NCI-H2171 (cell line): ENCODE measurements around the gene MEGF10.

Experiments used
- DNase-seq: peaks from one replicate; lab custom pipeline; 2025; lab: John Stamatoyannopoulos, UW

The MEGF10 gene

DNA sequence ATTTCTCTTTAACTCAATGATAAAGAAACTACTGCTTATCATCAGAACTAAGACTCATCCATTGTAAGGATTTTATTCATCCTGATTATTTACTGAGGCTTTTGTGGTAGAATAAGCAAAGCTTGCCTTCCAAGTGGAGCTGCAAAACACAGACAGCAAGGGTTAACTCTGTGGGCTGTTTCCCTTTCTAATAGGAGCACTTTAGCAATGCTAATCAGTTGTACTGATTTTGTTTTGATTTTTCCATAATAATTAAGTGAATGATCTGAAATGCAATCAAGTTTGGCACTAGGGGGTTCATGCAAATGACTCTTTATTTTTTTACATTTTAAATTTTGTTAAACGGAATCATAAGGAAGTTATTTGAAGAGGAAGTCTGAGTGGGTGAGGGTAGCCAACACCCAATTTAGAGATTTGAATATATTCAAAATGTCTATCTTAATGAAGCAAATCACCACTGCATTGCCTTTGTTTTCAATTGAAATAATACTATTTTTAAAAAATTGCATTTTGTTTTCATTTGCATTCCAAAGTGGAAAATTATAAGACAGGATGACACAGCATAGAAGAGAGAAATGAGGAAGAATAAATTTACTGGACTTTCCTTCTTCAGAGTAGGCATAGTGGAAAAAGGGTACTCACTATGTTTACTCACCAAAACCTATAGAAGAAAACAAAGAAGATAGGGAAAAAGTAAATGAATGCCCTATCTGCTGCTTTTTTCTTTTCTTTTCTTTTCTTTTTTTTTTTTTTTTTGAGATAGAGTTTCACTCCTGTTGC lies 36.6 kb downstream of the MEGF10 start:
- DNase-seq: no peak

GRCh38 chr5:127330116-127330515 lies 39.5 kb downstream of the MEGF10 start:
- no peak for DNase-seq

DNA sequence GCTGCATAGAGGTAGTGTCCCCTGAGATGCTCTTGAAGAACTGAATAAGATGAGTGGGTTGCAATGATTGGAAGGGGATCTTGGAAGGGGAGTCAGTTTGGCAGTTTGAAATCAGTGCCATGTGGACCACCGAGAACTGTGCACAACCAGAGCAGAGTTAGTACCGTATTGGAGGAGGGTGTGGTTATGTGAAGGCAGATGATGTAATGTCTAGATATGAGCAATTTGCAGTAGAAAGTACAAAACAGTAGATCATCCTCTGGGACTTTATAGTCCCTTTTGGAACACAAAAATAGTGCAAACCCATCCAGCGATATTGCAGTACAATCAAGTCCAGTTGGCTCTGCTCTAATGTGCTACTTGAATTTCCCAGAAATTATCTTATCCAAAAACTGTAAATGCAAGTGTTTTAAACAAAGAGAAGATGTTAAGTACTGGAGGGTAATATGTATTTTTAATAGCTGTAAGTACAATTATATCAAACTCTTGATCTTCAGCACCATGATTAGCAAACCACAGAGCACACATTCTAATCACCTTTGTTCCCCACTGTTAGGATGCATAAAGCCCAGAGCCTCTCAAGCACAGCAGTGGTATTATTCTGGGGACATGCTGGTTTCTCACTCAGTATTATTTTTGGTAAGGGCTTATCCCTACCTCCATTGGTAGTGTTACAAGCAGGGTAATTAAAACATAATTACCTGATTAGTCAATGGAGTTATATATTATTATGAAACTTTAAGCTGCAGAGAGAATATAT lies 41.5 kb downstream of the MEGF10 start:
- no peak for DNase-seq

DNA sequence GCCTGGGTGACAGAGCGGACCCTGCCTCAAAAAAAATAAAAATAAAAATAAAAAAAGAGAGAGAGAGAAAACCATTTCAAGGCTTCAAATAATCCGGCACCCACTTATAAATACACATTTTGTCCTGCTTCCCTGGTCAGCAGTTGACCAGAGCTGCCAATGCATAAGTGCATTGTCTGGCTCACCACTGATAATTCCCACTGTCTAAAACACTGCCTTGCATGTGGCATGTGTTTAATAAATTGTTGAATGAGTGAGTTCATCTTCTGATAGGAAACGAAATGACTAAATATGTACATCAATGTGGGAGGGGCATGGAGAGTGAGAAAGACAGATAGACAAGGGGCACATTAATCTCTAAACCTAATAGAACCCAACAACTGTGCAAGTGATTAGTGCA lies 42.9 kb downstream of the MEGF10 start:
- no peak for DNase-seq

DNA sequence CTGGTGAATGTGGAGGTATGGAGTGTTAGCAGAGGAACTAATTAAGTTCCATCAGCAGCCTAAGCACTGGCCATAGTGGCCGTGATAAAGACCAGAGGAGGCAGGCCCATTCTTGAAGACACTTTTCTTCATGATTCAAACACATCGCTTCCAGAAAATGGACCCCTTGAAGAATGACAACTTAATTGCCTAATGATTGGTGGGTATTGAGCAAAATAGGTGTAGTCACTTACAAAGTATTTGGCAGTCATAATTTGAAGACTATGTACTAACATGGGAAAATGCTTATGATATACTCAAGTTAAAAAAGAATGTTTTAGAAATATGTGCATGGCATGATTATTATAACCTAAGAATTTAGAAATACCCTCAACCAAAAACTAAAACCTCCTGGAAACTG lies 44.8 kb downstream of the MEGF10 start:
- no peak for DNase-seq

GRCh38 chr5:127337876-127338275 lies 47.3 kb downstream of the MEGF10 start:
- no peak for DNase-seq

- DNase-seq: no peak
Measured at GRCh38 chr5:127338501-127338900, 47.9 kb downstream of the MEGF10 start.

DNA sequence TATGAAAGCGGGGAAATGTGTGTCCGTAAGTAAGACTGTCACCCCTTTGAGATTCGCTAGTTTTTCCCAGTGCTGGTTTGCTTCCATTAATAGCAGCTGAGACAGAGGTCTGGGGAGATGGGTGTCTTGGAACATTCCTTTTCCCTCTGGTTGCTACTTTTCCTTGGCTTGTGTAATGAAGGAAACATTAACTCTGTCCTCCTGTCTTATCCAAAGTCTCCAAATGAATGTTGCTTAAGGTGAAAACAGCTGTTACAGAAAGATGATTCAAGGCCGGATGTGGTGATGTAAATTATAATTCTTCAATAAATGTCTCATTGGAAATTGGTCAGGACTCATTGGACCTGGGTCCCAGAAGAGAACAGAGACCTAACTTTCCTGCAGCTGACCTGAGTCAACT lies 50.0 kb downstream of the MEGF10 start:
- no peak for DNase-seq

- no peak for DNase-seq
Measured at GRCh38 chr5:127342364-127342763, 51.8 kb downstream of the MEGF10 start.

- no peak for DNase-seq
Measured at GRCh38 chr5:127343313-127343712, 52.7 kb downstream of the MEGF10 start.

DNA sequence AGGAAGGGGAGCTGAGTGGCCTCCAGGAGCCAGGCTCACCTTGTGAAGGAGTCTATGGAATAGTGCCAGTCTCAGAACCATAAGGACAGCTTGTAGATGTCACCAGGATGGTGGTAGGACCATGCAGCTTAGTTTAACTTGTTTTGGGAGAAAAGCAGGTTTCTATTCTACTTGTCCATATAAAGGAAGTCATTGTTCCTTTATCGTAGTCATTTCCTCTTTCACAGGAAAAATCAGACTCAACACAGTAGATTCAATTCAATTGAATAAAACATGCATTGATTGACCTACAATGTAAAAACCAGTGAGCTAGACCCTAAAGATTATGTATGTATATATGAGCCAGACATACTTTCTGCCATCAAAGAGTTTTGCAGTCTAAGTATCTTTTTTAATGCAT lies 53.3 kb downstream of the MEGF10 start:
- DNase-seq: no peak

GRCh38 chr5:127344931-127345330 lies 54.3 kb downstream of the MEGF10 start:
- no peak for DNase-seq

GRCh38 chr5:127351418-127351817 lies 60.8 kb downstream of the MEGF10 start:
- DNase-seq: no peak

DNA sequence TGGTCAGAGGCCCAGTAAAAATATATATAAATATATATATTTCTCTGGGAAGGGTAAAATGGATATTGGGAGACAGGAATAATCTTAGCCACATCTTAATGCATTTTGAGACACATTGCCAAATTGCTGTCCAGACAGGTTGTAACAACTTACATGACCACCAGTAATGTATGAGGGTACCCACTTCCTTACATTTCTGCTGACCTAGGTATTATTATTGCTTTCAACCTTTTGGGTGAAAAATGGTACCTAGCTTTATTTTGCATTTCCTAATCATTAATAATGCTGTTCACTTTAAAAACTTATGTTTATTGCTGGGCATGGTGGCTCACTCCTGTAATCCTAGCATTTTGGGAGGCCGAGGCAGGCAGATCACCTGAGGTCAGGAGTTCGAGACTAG lies 61.5 kb downstream of the MEGF10 start:
- DNase-seq: no peak

DNA sequence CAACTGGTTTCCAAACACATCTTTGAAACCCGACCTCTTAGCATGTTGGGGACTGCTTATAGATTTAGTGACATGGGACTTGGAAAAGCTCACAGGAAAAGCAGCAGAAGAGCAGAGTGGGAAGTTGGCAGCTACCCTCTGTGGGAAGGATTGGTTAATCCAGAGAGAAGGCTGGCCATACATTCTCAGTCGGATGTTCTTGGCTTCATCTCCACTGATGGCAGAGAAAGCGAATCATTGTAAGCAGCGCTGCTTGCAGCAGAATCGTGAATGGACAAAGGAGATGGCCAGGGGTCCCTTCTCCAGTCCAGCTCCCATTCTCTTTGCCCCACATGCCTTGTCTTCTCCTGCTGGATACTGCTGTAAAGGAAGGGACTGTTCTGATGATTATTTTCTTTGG lies 62.7 kb downstream of the MEGF10 start:
- DNase-seq: no peak

GRCh38 chr5:127353796-127354195 lies 63.2 kb downstream of the MEGF10 start:
- no peak for DNase-seq

DNA sequence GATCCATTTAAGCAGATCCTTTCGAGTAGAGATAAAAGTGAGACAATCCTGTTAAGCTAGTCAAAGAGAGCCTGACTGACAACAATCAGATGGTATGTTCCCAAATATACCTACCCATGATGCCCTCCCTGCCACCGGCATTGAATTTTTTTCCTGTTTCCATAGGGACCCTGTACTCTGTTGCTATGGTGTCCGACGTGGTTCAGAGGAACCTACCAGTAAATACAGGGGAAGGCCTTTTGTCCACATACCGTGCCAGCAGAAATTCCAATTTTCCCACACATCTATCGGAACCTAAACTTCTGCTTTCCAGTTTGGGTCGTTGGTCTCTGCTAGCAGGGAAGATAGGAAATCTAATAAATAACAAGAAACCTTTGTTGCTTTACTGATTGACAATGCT lies 64.7 kb downstream of the MEGF10 start:
- no peak for DNase-seq

- no peak for DNase-seq
Measured at GRCh38 chr5:127358284-127358683, 67.7 kb downstream of the MEGF10 start.

DNA sequence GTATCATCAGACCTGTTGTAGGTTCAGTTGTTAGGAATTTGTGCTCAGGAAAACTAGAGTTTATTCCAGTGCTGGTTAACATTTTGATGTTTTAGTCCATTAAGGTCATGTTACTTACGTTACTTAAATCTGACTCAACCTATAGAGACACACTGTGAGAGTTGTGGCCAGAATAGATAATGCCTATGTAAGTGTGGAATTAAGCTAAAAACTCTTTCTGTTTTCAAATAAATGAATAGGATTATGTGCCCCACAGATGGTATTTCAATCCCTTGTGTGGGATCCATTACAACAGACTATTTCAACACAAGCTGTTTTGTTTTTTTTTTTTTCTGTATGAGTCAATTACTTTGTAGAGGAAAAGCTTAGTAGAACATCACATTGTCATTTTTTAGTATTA lies 68.1 kb downstream of the MEGF10 start:
- DNase-seq: peak; percentile 57

DNA sequence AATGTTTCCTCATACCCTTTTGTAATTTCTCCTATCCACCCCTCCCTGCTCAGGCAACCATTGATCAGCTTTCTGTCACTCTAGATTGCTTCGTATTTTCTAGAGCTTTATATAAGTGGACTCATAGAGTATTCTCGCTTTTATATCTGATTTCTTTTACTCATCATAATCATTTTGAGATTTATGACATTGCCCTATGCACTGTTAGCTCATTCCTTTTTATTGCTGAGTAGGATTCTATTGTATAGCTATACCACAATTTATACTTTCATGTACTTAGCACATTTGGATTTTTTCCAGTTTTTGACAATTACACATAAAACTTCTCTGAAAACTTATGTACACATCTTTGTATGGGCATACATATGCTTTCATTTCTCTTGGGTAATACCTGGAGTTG lies 68.9 kb downstream of the MEGF10 start:
- DNase-seq: no peak

- DNase-seq: no peak
Measured at GRCh38 chr5:127363403-127363802, 72.8 kb downstream of the MEGF10 start.

DNA sequence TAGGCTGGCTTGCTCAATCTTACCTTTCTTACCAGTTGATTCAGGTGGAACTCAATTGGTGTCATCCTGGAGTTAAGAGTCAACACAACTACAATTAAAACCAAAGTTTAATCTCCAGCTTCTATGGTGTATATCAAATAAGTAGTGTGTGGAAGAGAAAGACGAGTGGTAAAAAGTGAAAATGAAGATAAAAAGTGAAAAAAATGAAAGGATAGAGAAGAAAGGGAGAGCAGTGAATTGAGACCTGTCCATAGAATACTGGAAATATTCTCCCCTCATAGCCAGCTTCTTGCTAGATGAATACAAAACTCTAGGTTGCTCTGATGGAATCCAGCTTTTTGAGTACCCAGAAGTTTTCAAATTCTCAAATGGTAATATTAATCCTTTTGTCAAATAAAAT lies 76.4 kb downstream of the MEGF10 start:
- no peak for DNase-seq

DNA sequence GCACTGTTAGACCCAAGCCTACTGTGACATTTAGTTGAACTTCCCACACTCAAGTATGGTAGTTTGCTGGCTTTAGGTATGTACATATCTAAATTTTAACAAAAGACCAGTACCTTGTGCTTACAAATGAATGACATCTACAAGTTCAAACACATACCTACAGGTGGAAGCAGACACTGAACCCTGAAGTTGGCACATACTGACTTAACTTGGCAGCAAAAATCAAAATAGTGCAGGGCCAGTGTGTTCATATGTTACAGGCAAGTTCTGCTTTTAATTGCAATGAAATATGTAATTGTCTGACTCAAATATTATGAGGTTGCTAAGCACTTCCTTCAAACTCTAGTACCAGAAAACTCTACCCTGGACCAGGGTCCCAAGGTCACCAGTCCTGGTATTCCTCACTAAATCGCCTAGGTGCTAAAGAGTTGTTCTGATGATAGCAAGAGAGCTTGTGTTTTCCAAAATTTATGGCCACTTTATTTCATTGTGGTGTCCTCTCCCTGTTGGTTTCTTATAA lies 77.4 kb downstream of the MEGF10 start:
- DNase-seq: no peak
